B cell (primary cell): ENCODE measurements around the gene GAB3.

Source experiments
- CTCF ChIP-seq: fragments of 200-600 bp; IDR thresholded peaks from one replicate; pipeline ENCODE4 v1.8.0; 2022; ENCODE audit warnings: antibody characterized with exemption, mild to moderate bottlenecking
- EZH2 ChIP-seq: IDR thresholded peaks from 2 replicates; pipeline ENCODE4 v1.6.1; 2012; ENCODE audit warnings: borderline replicate concordance, low read depth, mild to moderate bottlenecking, moderate library complexity, low read length; ENCODE audit not compliant: insufficient read depth, poor library complexity, severe bottlenecking

GRCh38 chrX:154733066-154733425 is 17.8 kb downstream of the GAB3 start:
- no peak for TF ChIP-seq CTCF
- TF ChIP-seq EZH2: no peak
